HG03196 (cell line): ENCODE measurements around the gene NF2.
"Not testable (repeated sequence)": the region's sequence is repeated elsewhere in the genome, so short reads cannot be mapped to it uniquely, and the experiment has no call there.

Source experiments
- ATAC-seq: cut with Tn5 transposase; IDR thresholded peaks from one replicate; pipeline ENCODE4 v1.9.1; 2021; ENCODE audit not compliant: unreplicated experiment

Gene NF2

GRCh38 chr22:29594447-29594846, 9.0 kb upstream of the NF2 start:
- not testable (repeated sequence) for ATAC-seq

DNA sequence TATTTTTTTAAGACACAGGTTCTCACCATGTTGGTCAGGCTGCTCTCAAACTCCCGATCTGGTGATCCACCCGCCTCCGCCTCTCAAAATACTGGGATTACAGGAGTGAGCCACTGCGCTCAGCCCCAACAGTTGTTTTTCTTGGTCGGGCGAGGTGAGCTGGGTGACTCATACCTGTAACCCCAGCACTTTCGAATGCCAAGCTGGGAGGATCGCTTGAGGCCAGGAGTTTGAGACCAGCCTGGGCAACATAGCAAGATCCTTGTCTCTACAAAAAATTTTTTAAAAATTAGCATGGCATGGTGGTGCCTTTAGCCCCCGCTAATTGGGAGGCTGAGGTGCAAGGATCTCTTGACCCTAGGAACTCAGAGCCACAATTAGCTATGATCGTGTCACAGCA, 7.0 kb upstream of the NF2 start:
- no peak for ATAC-seq

- not testable (repeated sequence) for ATAC-seq
These were observed 5.4 kb upstream of the NF2 start for GRCh38 chr22:29597871-29598683.

GRCh38 chr22:29598684-29599020, 4.8 kb upstream of the NF2 start:
- no peak for ATAC-seq

GRCh38 chr22:29604076-29604360, 585 bp downstream of the NF2 start:
- ATAC-seq: no peak

- ATAC-seq: no peak
These were observed 2.1 kb downstream of the NF2 start for GRCh38 chr22:29605527-29605850.

DNA sequence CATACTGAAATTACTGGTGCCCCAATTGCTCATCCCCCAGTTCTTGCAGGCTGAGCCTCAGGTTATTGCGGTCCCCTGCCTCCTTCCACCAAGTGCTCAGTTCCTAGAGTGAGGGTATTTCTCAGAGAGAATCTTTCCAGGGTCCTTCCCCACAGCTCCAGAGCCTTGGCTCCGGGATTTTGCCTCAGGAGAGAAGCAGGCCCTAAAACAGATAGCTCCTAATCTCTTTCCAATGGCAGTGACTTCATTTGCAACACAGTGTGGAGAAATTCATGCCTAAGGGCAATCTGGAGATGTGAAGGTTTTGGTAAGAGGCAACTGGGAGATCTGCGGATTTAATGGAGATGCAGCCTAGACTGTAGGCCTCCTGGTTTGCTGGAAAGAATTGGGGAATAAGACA, 2.9 kb downstream of the NF2 start:
- ATAC-seq: no peak

DNA sequence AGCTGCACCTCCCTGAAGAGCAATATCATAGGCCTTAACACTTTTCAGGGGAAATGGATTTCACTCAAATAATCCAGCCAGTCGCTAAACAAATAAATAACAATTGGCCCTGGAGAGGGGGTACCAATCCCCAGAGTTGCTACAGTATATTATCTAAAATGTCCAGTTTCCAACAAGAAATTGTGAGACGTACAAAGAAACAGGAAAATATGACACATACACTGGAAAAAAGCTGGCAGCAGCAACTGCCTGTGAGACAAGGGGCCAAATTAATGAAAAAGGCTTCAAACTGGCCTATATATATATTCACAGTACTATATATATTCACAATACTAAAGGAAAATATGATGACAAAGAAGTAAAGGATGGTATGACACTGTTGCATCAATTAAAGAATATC, 4.0 kb downstream of the NF2 start:
- ATAC-seq: no peak

- ATAC-seq: no peak
These were observed 5.7 kb downstream of the NF2 start for GRCh38 chr22:29609139-29609538.

DNA sequence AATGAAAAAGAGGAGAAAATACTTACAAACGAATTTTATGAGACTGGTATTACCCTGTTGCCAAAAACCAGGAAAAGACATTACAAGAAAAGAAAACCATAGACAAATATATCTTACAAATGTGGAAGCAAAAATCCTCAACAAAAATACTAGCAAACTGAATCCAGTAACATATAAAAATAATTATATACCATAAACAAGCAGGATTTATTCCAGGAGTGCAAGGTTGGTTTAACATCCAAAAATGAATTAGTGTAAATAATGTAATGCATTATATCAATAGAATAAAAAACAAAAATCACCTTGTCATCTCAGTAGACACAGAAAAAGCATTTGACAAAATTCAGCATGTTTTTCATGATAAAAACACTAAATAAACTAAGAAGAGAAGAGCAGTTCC, 7.3 kb downstream of the NF2 start:
- ATAC-seq: no peak

DNA sequence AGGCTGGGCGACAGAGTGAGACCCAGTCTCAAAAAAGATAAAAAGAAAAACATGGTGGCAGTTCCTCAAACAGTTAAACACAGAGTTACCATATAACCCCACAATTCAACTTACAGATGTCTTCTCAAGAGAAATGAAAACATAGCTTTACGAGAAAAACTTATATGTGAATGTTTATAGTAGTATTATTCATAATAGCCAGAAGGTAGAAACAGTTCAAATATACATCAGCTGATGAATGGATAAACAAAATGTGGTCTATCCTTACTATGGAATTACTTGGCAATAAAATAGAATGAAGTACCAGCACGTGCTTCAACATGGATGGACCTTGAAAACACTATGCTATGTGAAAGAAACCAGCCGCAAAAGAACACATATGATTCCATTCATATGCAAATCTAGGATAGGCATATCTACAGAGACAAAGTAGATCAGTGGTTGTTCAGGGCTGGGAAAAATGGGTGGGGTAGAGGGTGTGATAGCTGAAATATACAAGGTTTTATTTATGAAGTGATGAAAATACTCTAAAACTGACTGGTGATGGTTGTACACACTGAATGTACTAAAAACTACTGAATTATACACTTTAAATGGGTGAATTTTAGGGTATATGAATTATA, 12.4 kb downstream of the NF2 start:
- no peak for ATAC-seq

DNA sequence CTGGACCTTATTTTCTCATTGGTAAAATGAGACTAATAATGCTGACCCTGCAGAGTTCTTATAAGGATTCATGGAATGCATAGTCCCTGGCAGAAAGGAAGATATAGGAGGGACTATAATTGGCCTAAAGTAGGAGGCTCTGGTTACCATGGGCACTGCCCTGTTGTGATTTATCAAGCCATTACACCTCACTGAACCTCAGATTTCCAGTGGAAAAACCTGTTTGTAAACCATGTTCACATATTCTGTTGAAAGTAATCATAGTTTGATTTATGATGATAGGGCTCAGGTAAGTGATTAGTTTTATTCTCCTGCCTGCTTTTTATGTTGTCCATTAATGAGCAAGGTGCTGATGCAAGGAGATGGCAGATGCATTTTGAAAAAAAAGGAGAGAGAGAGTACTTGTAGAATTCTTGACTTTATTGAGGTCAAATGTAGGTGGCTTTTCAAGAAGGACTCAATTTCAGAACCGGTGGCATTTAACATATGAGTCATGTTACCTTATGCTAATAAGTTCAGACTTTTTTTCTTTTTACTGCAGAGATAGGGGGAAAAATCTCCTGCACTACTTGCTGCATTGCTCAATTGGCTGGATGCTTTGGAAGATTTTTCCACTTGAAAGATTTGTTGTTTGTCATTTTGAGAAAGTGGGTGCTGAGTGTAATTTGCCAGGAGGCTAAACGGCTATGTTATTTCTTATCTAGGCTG, 14.6 kb downstream of the NF2 start:
- no peak for ATAC-seq

DNA sequence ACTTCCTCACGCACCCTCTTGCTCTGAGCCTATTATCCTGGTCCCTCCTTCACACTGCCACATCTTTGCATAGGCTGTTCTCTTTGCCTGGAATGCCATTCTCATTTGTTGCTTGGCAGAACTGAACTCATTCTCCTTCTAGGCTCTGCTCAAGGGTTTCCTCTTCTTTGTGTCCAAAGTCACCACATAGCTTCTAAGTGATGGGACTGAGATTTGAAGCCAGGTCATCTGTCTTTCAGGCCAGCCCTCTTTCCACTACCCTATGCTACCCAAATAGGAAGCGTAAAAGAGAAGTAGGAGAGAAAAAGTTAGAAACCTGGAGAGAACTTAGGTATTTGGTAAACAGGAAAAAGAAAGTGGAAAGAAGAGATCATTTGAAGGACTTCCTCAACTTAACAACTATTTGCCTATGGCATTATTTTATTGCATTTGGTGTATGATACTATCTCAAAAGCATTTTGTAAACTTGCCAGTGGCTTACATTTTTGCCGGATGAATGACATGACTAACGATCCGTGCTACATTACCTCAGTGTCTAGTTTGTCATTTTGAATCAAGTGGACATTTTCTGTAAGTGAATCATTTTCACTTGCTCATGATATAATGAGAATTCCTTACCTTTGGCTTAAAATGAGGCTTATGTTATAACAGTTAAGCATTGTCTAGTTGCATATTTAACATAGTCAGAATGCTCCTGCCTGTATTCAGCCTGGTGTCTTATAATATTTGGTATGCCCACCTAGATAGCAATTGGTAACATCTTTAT, 18.5 kb downstream of the NF2 start:
- ATAC-seq: no peak

GRCh38 chr22:29623059-29623458, 19.6 kb downstream of the NF2 start:
- no peak for ATAC-seq

- no peak for ATAC-seq
These were observed 20.2 kb downstream of the NF2 start for GRCh38 chr22:29623553-29624169.

DNA sequence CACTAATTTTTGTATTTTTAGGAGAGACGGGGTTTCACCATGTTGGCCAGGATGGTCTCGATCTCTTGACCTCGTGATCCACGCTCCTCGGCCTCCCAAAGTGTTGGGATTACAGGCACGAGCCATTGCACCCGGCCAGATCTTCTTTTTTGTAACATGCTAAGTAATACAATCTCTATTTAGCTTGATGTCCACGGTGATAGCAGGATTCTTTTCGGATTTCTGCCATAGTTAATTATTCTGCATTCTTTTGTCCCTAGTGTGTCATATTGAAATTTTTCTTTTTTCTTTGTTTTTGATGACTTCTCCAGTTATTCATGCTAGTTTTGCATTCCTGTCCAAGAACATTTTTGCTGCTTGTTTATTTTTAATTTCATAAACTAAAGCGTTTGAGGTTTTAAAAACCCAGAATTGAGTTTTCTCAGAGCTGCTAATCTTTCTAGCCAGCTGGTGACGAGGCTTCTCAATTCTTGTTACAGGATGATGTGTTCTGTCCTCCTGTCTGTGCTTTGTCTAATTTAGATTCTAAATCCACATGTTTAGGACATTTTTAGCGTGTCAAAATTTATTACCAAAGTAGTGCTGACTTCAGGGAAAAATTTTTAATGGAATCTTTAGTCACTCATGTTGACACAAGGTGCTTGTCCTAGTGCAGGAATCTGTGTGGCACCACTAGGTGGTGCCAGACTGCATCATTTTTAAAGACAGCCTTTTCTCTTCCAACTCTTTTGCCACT, 21.8 kb downstream of the NF2 start:
- ATAC-seq: no peak

DNA sequence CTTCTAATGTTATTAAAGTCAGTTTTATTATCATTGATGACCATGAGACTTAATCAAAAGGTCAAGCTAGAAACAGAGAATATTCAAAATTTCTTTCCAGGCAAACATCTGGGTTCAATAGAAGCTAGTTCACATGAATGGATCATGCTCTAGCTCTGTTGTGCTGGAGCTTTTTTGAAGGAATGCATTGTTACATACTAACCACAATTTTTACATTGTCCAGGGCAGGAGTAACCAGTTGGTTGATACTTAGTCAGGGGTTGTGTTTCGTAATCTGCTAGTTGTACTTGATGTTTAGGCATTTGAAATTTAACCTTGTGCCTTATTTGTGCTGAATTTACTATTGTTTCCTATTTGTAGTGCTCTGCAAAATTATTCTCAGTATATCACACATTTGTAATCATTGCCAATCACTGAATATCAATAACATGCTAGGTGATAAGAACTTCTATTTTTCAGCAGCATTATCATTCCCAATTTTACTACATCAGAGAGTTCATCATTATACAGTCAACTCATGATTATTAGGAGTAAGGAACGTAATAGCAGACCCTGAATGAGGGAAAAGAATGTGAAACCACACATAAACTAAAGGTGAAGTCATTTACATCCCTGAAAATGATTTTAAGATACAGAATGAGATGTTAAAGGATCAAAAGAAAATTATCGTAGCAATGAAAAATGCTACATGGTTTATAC, 23.2 kb downstream of the NF2 start:
- ATAC-seq: no peak

DNA sequence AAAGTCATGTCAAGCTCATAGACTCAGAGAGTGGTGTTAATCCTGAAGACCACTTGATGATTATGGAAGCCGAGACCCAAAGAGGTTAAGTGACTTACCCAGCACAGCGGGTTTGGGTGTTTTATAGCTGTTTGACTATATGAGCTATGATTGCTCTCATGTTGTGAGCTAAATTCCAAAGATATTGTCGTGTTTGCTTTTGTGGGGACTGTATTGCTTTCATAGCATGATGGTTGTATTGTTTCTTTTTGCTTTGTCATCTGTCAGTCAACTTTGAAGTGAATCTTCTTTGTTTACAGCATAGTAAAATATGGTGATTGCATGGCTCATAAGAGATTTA, 23.7 kb downstream of the NF2 start:
- ATAC-seq: no peak

- no peak for ATAC-seq
These were observed 25.8 kb downstream of the NF2 start for GRCh38 chr22:29628996-29629902.
